Right lobe of liver (tissue), 6 donors: ENCODE results near the gene SLC38A1. TPM values are rescaled to one million over a fixed set of nuclear protein-coding genes. Genes with fewer than 3 reads are reported as not detected.

Experiments used
- ATAC-seq, 4 donors: fragments of 200-7000 bp; cut with Tn5 transposase; one replicate each; pipeline ENCODE4 v1.9.1; 2020; ENCODE audit warnings: mild to moderate bottlenecking in 4 of 4, moderate library complexity in 4 of 4
- DNase-seq, 3 donors: peaks; one replicate each; pipeline ENCODE4 v3.0.0-alpha.2; 2020
- H3K27ac ChIP-seq, 3 donors: fragments of 200-600 bp; one replicate each; pipeline ENCODE4 v1.8.0; 2022
- H3K27me3 ChIP-seq, 2 donors: fragments of 200-600 bp; one replicate each; pipeline ENCODE4 v1.8.0; 2022
- H3K36me3 ChIP-seq, 4 donors: fragments of 200-600 bp; sonication (generic) in 1 of 4; one replicate each; pipeline versions ENCODE4 v1.5.1 to v1.8.0; 2017 to 2022; ENCODE audit warnings: control low read depth in 1 of 4
- H3K4me1 ChIP-seq, 4 donors: fragments of 200-600 bp; sonication (generic) in 1 of 4; one replicate each; pipeline versions ENCODE4 v1.5.1 to v1.8.0; 2017 to 2022; ENCODE audit warnings: control low read depth in 1 of 4
- H3K4me3 ChIP-seq, 3 donors: fragments of 200-600 bp; one replicate each; pipeline ENCODE4 v1.8.0; 2022
- H3K9me3 ChIP-seq, 4 donors: fragments of 200-600 bp; sonication (generic) in 1 of 4; one replicate each; pipeline versions ENCODE4 v1.5.1 to v1.8.0; 2017 to 2022; ENCODE audit warnings: control low read depth in 1 of 4
- POLR2A ChIP-seq: fragments of 450-650 bp; IDR thresholded peaks from one replicate; pipeline ENCODE4 v1.6.1; 2017; ENCODE audit warnings: antibody characterized with exemption, mild to moderate bottlenecking
- WGBS: methylation state at CpG from one replicate; pipeline ENCODE4 v1.1.6; 2018; ENCODE audit warnings: low coverage, low lambda C conversion rate; ENCODE audit not compliant: insufficient coverage; ENCODE audit errors: missing lambda C conversion rate; 5-methylcytosine and 5-hydroxymethylcytosine counted together
- intact Hi-C, 2 donors: fragments of 100-400 bp; cut with DNase I; formaldehyde crosslinking; loops; one replicate each; pipeline versions ENCODE4 v1.11.2 to v1.14.1; 2022
- total RNA-seq, 6 experiments: library from RNA; depleted of rRNA in 2 of 6; stranded (reverse); fragments of >200 nt in 2 of 6; fragmentation: NEBNext Ultra II Directional in 3 of 6; extraction: Animal tissue kit (Norgen Biotek cat#: 25700) in 3 of 6; gene quantifications; one replicate each; pipeline versions ENCODE4 v1.1.0 to v1.2.4, GENCODE V29; 2016 to 2023
- TF ChIP-seq, protein P1 (sequence below), 4 donors: fragments of 200-600 bp in 3 of 4; fragments of 450-650 bp in 1 of 4; IDR thresholded peaks; one replicate each; pipeline versions ENCODE4 v1.5.1 to v1.8.0; 2016 to 2022; ENCODE audit warnings: antibody characterized with exemption in 4 of 4, mild to moderate bottlenecking in 2 of 4
- donor health status: DM: no; HTN: yes; CAD: no.
- donor health status: DM: no; HTN: no; CAD: no.
- donor health status: DM: no; HTN: no; CAD: no.
- donor health status: DM: no; HTN: yes; CAD: no.
- donor health status: DM: no; HTN: yes; CAD: no.

The SLC38A1 gene
- total RNA-seq, 6 experiments from 2014 or later, result 7.9 to 20.7 (median 12.2) TPM

GRCh38 chr12:46212108-46212982, 56.5 kb downstream of the SLC38A1 start:
- Histone ChIP-seq H3K27ac (no peak overlapping the region), H3K4me1 (peaks cover 0 to 15% (median 0%) of the 10 kb centered on the region in 4 donors), H3K36me3 (no peaks in the 10 kb centered on the region), H3K9me3 (no peaks in the 10 kb centered on the region), H3K27me3 (no peaks in the 10 kb centered on the region), H3K4me3 (no peak overlapping the region)
- ATAC-seq (peak; percentile 14 to 55 (median 34)), DNase-seq (no peak)
- intact Hi-C loops, result no loop called here
- TF ChIP-seq POLR2A, result no peak
- TF ChIP-seq, protein P1, sequence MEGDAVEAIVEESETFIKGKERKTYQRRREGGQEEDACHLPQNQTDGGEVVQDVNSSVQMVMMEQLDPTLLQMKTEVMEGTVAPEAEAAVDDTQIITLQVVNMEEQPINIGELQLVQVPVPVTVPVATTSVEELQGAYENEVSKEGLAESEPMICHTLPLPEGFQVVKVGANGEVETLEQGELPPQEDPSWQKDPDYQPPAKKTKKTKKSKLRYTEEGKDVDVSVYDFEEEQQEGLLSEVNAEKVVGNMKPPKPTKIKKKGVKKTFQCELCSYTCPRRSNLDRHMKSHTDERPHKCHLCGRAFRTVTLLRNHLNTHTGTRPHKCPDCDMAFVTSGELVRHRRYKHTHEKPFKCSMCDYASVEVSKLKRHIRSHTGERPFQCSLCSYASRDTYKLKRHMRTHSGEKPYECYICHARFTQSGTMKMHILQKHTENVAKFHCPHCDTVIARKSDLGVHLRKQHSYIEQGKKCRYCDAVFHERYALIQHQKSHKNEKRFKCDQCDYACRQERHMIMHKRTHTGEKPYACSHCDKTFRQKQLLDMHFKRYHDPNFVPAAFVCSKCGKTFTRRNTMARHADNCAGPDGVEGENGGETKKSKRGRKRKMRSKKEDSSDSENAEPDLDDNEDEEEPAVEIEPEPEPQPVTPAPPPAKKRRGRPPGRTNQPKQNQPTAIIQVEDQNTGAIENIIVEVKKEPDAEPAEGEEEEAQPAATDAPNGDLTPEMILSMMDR (IDR thresholded peaks at IDR 0.05), result no peak
- WGBS, result 88% methylated on average over 4 of the region's 4 CpGs

GRCh38 chr12:46210873-46211439, 57.9 kb downstream of the SLC38A1 start:
- Histone ChIP-seq H3K4me3 (no peak overlapping the region), H3K36me3 (no peaks in the 10 kb centered on the region), H3K9me3 (no peaks in the 10 kb centered on the region), H3K27me3 (no peaks in the 10 kb centered on the region), H3K27ac (no peak overlapping the region), H3K4me1 (peaks cover 0 to 15% (median 0%) of the 10 kb centered on the region in 4 donors)
- no peak for DNase-seq
- no peak for ATAC-seq
- TF ChIP-seq, protein P1 (IDR thresholded peaks at IDR 0.05), result no peak
- TF ChIP-seq POLR2A, result no peak
- 75% methylated on average over 6 of the region's 6 CpGs for WGBS
- intact Hi-C loops, result no loop called here

- TF ChIP-seq, protein P1 (IDR thresholded peaks at IDR 0.05), result no peak
- no peak for TF ChIP-seq POLR2A
- DNase-seq (peak; percentile 51 to 64 (median 55)), ATAC-seq (peak; percentile 85 to 95 (median 89))
- Histone ChIP-seq H3K4me3 (no peak overlapping the region), H3K36me3 (no peaks in the 10 kb centered on the region), H3K9me3 (no peaks in the 10 kb centered on the region), H3K27me3 (no peaks in the 10 kb centered on the region), H3K27ac (peak overlapping the region in 2 of 3 donors; percentile 6 to 31), H3K4me1 (peaks cover 0 to 15% (median 0%) of the 10 kb centered on the region in 4 donors)
- intact Hi-C loops, result no loop called here
- 71% methylated on average over 11 of the region's 12 CpGs for WGBS
These were observed 58.6 kb downstream of the SLC38A1 start for GRCh38 chr12:46209914-46210872.

DNA sequence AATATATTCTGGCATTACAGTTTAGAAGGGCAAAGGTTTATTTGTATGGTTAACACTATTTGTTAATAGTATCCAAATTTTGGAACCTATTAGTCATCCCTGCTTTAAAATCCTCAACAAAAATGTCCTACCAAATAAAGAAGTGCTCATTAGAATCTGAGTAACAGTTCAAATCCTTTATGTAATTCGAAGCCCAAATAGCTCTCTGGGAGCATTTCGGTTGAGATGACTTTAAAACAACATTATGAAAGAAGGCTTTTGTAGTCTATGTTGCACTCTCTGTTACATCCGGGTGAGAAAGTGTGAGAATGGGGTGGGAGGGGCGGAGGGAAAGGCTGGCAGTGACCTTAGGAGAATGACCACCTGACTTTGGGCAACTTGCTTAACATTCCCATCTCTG, 59.7 kb downstream of the SLC38A1 start:
- Histone ChIP-seq H3K27me3 (no peaks in the 10 kb centered on the region), H3K36me3 (no peaks in the 10 kb centered on the region), H3K4me3 (no peak overlapping the region), H3K9me3 (no peaks in the 10 kb centered on the region), H3K4me1 (peaks cover 0 to 15% (median 0%) of the 10 kb centered on the region in 4 donors), H3K27ac (no peak overlapping the region)
- ATAC-seq (peak in 2 of 4 donors; percentile 13 to 60), DNase-seq (no peak)
- TF ChIP-seq, protein P1 (IDR thresholded peaks at IDR 0.05), result no peak
- TF ChIP-seq POLR2A, result no peak
- intact Hi-C loops, result no loop called here
- WGBS, result 39% methylated on average over 4 of the region's 4 CpGs
